ENCODE data around the gene SLC6A17. TPM values are rescaled to one million over a fixed set of nuclear protein-coding genes. Genes with fewer than 3 reads are reported as not detected.

Gene SLC6A17
- total RNA-seq, 1 donor from 2014 or later: 0.11 TPM

GRCh38 chr1:110184446-110184845 lies 34.2 kb downstream of the SLC6A17 start:
- peaks cover 10 to 22% of the 10 kb centered on the region in 2 donors for H3K4me1 ChIP-seq
- H3K4me3 ChIP-seq: no peak overlapping the region
- no peaks in the 10 kb centered on the region for H3K27me3 ChIP-seq
- H3K36me3 ChIP-seq: no peaks in the 10 kb centered on the region
- intact Hi-C loops (cut with DNase I): no loop called here
- TF ChIP-seq CTCF (IDR thresholded peaks at IDR 0.05): no peak
- no peak for DNase-seq (ENCODE audit: low spot score in 2 of 2)
- no peaks in the 10 kb centered on the region for H3K9me3 ChIP-seq
- H3K27ac ChIP-seq: no peak overlapping the region

- TF ChIP-seq CTCF (IDR thresholded peaks at IDR 0.05): no peak
- no peaks in the 10 kb centered on the region for H3K27me3 ChIP-seq
- no peak overlapping the region for H3K4me3 ChIP-seq
- H3K36me3 ChIP-seq: no peaks in the 10 kb centered on the region
- H3K9me3 ChIP-seq: no peaks in the 10 kb centered on the region
- intact Hi-C loops (cut with DNase I): loop anchor here (5.0 kb wide), 1 partner anchor 98 kb away; no protein-coding TSS in a partner anchor
- DNase-seq (ENCODE audit: low spot score in 2 of 2): no peak
- H3K27ac ChIP-seq: peak overlapping the region in 1 of 2 donors; percentile 20
- peaks cover 10 to 30% of the 10 kb centered on the region in 2 donors for H3K4me1 ChIP-seq
Observed at GRCh38 chr1:110185181-110185580, 34.9 kb downstream of the SLC6A17 start.

- Histone ChIP-seq H3K36me3 (no peaks in the 10 kb centered on the region), H3K4me3 (peak overlapping the region; percentile 26 to 34), H3K27me3 (no peaks in the 10 kb centered on the region), H3K9me3 (no peaks in the 10 kb centered on the region), H3K4me1 (peaks cover 10 to 34% of the 10 kb centered on the region in 2 donors), H3K27ac (peak overlapping the region; percentile 90 to 92)
- TF ChIP-seq CTCF (IDR thresholded peaks at IDR 0.05): no peak
- no peak for DNase-seq (ENCODE audit: low spot score in 2 of 2)
- intact Hi-C loops (cut with DNase I): loop anchor here (5.0 kb wide), 1 partner anchor 99 kb away; no protein-coding TSS in a partner anchor
Observed at GRCh38 chr1:110186558-110186957, 36.3 kb downstream of the SLC6A17 start.

- DNase-seq (ENCODE audit: low spot score in 2 of 2): peak in 1 of 2 donors; percentile 84
- no peaks in the 10 kb centered on the region for H3K9me3 ChIP-seq
- H3K27me3 ChIP-seq: no peaks in the 10 kb centered on the region
- H3K4me1 ChIP-seq: peaks cover 10 to 34% of the 10 kb centered on the region in 2 donors
- intact Hi-C loops (cut with DNase I): loop anchor here (5.0 kb wide), 1 partner anchor 100 kb away; no protein-coding TSS in a partner anchor
- peak overlapping the region; percentile 90 to 92 for H3K27ac ChIP-seq
- TF ChIP-seq CTCF (IDR thresholded peaks at IDR 0.05): no peak
- H3K4me3 ChIP-seq: peak overlapping the region; percentile 26 to 34
- no peaks in the 10 kb centered on the region for H3K36me3 ChIP-seq
Observed at GRCh38 chr1:110187139-110187890, 37.0 kb downstream of the SLC6A17 start.

- no peak for DNase-seq (ENCODE audit: low spot score in 2 of 2)
- peaks cover 10 to 34% of the 10 kb centered on the region in 2 donors for H3K4me1 ChIP-seq
- peak overlapping the region; percentile 90 to 92 for H3K27ac ChIP-seq
- H3K36me3 ChIP-seq: no peaks in the 10 kb centered on the region
- intact Hi-C loops (cut with DNase I): loop anchor here (2.0 to 5.0 kb wide), 2 partner anchors 21 to 101 kb away; no protein-coding TSS in a partner anchor
- no peaks in the 10 kb centered on the region for H3K9me3 ChIP-seq
- H3K4me3 ChIP-seq: peak overlapping the region in 1 of 2 donors; percentile 4
- H3K27me3 ChIP-seq: no peaks in the 10 kb centered on the region
- TF ChIP-seq CTCF (IDR thresholded peaks at IDR 0.05): no peak
Observed at GRCh38 chr1:110188035-110188618, 37.8 kb downstream of the SLC6A17 start.

Measured in ascending aorta (tissue), 2 donors.